CD14-positive monocyte (primary cell): ENCODE results near the gene MRPS6. TPM values are rescaled to one million over a fixed set of nuclear protein-coding genes. Genes with fewer than 3 reads are reported as not detected.
A peak's percentile ranks its signal among the peaks of the same experiment; 100 is the strongest.

Experiments used
- DNase-seq, 3 donors: peaks; one replicate each; pipeline ENCODE4 v3.0.0-alpha.2; 2011 to 2022
- H2AFZ ChIP-seq: 2 replicates; pipeline ENCODE4 v1.6.0; 2012; ENCODE audit warnings: mild to moderate bottlenecking, low read depth, low read length, inconsistent platforms; ENCODE audit not compliant: insufficient read depth, poor library complexity, severe bottlenecking
- H3K27ac ChIP-seq, 2 donors: 1 replicate in 1 of 2; 2 replicates in 1 of 2; pipeline ENCODE4 v1.5.1; 2012 to 2013; ENCODE audit warnings: low read length in 2 of 2, control low read depth in 1 of 2, inconsistent platforms in 1 of 2, low read depth in 1 of 2, mild to moderate bottlenecking in 1 of 2
- H3K27me3 ChIP-seq, 2 donors: one replicate each; pipeline versions ENCODE4 v1.6.0 to v1.6.1; 2011 to 2013; ENCODE audit warnings: low read length in 2 of 2; ENCODE audit not compliant: control insufficient read depth in 2 of 2, insufficient read depth in 2 of 2
- H3K36me3 ChIP-seq, 2 donors: replicated peaks in 1 of 2; 1 replicate in 1 of 2; 2 replicates in 1 of 2; pipeline versions ENCODE4 v1.5.1 to v1.6.1; 2012 to 2013; ENCODE audit warnings: low read length in 2 of 2, control low read depth in 1 of 2, inconsistent platforms in 1 of 2, mild to moderate bottlenecking in 1 of 2; ENCODE audit not compliant: insufficient read depth in 2 of 2, control insufficient read depth in 1 of 2
- H3K4me1 ChIP-seq, 2 donors: 1 replicate in 1 of 2; 2 replicates in 1 of 2; pipeline versions ENCODE4 v1.5.1 to v1.6.1; 2012 to 2013; ENCODE audit warnings: low read length in 2 of 2, control low read depth in 1 of 2, inconsistent platforms in 1 of 2, mild to moderate bottlenecking in 1 of 2, moderate library complexity in 1 of 2; ENCODE audit not compliant: insufficient read depth in 2 of 2, control insufficient read depth in 1 of 2
- H3K4me2 ChIP-seq: replicated peaks from 2 replicates; pipeline ENCODE3; 2012; ENCODE audit warnings: low read length, moderate library complexity, mild to moderate bottlenecking; ENCODE audit not compliant: poor library complexity, severe bottlenecking; ENCODE audit errors: extremely low read depth
- H3K4me3 ChIP-seq, 3 experiments: fragments of 200-600 bp in 1 of 3; sonication (generic) in 1 of 3; replicated peaks in 1 of 3; 1 replicate in 2 of 3; 2 replicates in 1 of 3; pipeline ENCODE4 v1.5.1; 2011 to 2013; ENCODE audit warnings: low read length in 3 of 3, mild to moderate bottlenecking in 3 of 3, control low read depth in 2 of 3, low read depth in 2 of 3, inconsistent platforms in 1 of 3, moderate library complexity in 1 of 3
- H3K79me2 ChIP-seq: 2 replicates; pipeline ENCODE4 v1.6.0; 2012; ENCODE audit warnings: mild to moderate bottlenecking, control low read depth, inconsistent platforms, low read length, moderate library complexity; ENCODE audit not compliant: insufficient read depth
- H3K9ac ChIP-seq: 2 replicates; pipeline ENCODE4 v1.6.0; 2017; ENCODE audit warnings: low read length, mild to moderate bottlenecking; ENCODE audit not compliant: insufficient read depth, poor library complexity, severe bottlenecking
- H3K9me3 ChIP-seq, 2 donors: replicated peaks in 1 of 2; 1 replicate in 1 of 2; 2 replicates in 1 of 2; pipeline versions ENCODE4 v1.5.1 to v1.6.1; 2012 to 2013; ENCODE audit warnings: low read length in 2 of 2, control low read depth in 1 of 2; ENCODE audit not compliant: control insufficient read depth in 1 of 2, insufficient read depth in 1 of 2
- H4K20me1 ChIP-seq: 2 replicates; pipeline ENCODE4 v1.6.0; 2012; ENCODE audit warnings: mild to moderate bottlenecking, low read length, control low read depth, moderate library complexity; ENCODE audit not compliant: insufficient read depth
- H3K27ac Mint-ChIP-seq, 7 donors: one replicate each; pipeline ENCODE4 v1.8.0; 2020; ENCODE audit warnings: mild to moderate bottlenecking in 7 of 7, mixed read lengths in 7 of 7, moderate library complexity in 6 of 7, inconsistent platforms in 2 of 7
- H3K27me3 Mint-ChIP-seq, 3 donors: one replicate each; pipeline ENCODE4 v1.8.0; 2021 to 2022; ENCODE audit warnings: low read depth in 3 of 3, mild to moderate bottlenecking in 3 of 3, mixed read lengths in 3 of 3, moderate library complexity in 3 of 3, inconsistent platforms in 1 of 3
- H3K36me3 Mint-ChIP-seq, 2 donors: one replicate each; pipeline ENCODE4 v1.8.0; 2020; ENCODE audit warnings: mixed read lengths in 2 of 2, inconsistent platforms in 1 of 2, mild to moderate bottlenecking in 1 of 2
- H3K4me1 Mint-ChIP-seq: one replicate; pipeline ENCODE4 v1.8.0; 2020; ENCODE audit warnings: mild to moderate bottlenecking, mixed read lengths
- H3K4me3 Mint-ChIP-seq, 2 donors: one replicate each; pipeline ENCODE4 v1.8.0; 2020; ENCODE audit warnings: mild to moderate bottlenecking in 2 of 2, mixed read lengths in 2 of 2, moderate library complexity in 1 of 2
- H3K9me3 Mint-ChIP-seq, 7 donors: one replicate each; pipeline ENCODE4 v1.8.0; 2020 to 2022; ENCODE audit warnings: mixed read lengths in 7 of 7, mild to moderate bottlenecking in 6 of 7, moderate library complexity in 6 of 7, inconsistent platforms in 2 of 7
- CTCF ChIP-seq: fragments of 200-600 bp; IDR thresholded peaks from one replicate; pipeline ENCODE4 v1.8.0; 2022; ENCODE audit warnings: antibody characterized with exemption, mild to moderate bottlenecking
- WGBS: methylation state at CpG from one replicate; pipeline ENCODE4 v1.1.5; 2013; ENCODE audit warnings: missing lambda C conversion rate; ENCODE audit not compliant: insufficient coverage; 5-methylcytosine and 5-hydroxymethylcytosine counted together
- intact Hi-C, 2 donors: fragments of 100-400 bp; cut with micrococcal nuclease; formaldehyde crosslinking; loops; one replicate each; pipeline versions ENCODE4 v1.15.0 to v1.15.1; 2023
- polyA plus RNA-seq, 3 donors: library from polyadenylated mRNA; depleted of rRNA in 1 of 3; unstranded in 2 of 3; stranded (reverse) in 1 of 3; fragments of 300-500 nt in 2 of 3; fragments of >200 nt in 1 of 3; fragmentation: Illumina TruSeq in 2 of 3; gene quantifications; 1 replicate in 2 of 3; 2 replicates in 1 of 3; pipeline ENCODE4 v1.2.3, GENCODE V29; 2012 to 2021

Gene MRPS6
- polyA plus RNA-seq, 3 donors = 29.8 to 124 (median 101) TPM

DNA sequence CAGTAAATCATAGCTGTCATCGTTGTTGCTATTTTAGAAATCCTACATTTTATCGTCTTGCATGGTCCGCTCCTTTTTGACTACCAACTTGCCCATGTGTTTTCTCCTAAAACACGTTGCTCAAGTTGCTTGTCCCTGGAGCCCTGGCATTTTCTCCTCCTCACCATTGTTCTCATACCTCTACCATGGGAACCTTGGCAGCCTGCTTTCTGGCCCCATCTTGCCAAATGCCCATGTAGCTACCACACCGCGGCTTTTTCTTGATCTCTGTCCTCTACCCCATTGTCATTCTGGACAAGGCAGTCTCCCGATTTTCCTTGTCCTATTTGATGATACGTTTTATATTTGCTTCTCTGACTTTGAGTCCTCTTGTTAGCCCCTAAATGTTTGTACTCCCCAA lies 50.2 kb downstream of the MRPS6 start:
- H3K27me3 Mint-ChIP-seq = no peaks in the 10 kb centered on the region
- no peak overlapping the region for H2AFZ ChIP-seq
- H3K79me2 ChIP-seq = peaks cover 6% of the 10 kb centered on the region
- H3K4me2 ChIP-seq = no peak overlapping the region
- H3K4me3 ChIP-seq = no peak overlapping the region
- DNase-seq = no peak
- H3K36me3 ChIP-seq = peaks cover 20 to 41% of the 10 kb centered on the region in 2 donors
- no peak overlapping the region for H3K4me3 Mint-ChIP-seq
- peaks cover 0 to 3% (median 0%) of the 10 kb centered on the region in 7 donors for H3K9me3 Mint-ChIP-seq
- peaks cover 33 to 37% of the 10 kb centered on the region in 2 donors for H3K36me3 Mint-ChIP-seq
- peaks cover 32% of the 10 kb centered on the region for H4K20me1 ChIP-seq
- 100% methylated on average over 8 of the region's 8 CpGs for WGBS
- peak overlapping the region in 1 of 7 donors; percentile 27 for H3K27ac Mint-ChIP-seq
- intact Hi-C loops = no loop called here
- no peak overlapping the region for H3K27ac ChIP-seq
- H3K9me3 ChIP-seq = no peaks in the 10 kb centered on the region
- no peaks in the 10 kb centered on the region for H3K27me3 ChIP-seq
- H3K9ac ChIP-seq = no peak overlapping the region
- no peaks in the 10 kb centered on the region for H3K4me1 ChIP-seq
- H3K4me1 Mint-ChIP-seq = no peaks in the 10 kb centered on the region
- TF ChIP-seq CTCF = no peak

DNA sequence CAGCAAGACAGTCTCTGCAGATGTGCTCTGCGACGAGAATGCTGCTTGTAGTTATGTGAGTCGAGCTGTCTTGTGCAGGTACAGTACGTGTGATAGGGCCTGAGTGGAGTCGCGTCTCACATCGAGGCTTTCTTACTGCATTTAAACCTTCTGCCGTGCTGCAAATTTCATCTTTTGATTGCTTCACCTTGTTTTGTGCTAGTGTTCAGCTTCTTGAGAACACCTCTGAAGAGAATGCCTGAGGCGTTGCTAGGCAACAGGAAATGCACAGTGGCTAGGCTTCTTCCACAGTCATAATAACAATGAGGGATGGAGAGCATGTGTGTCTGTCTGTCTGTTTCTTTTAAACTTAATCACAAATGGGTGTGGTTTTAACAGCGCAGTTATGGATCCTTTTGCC lies 52.9 kb downstream of the MRPS6 start:
- no peak for DNase-seq
- peaks cover 0 to under 1% of the 10 kb centered on the region in 2 donors for H3K4me1 ChIP-seq
- H3K27ac ChIP-seq = peak overlapping the region in 1 of 2 donors; percentile 9
- no peaks in the 10 kb centered on the region for H3K27me3 ChIP-seq
- H4K20me1 ChIP-seq = peaks cover 41% of the 10 kb centered on the region
- no peak overlapping the region for H3K9ac ChIP-seq
- H3K4me2 ChIP-seq = no peak overlapping the region
- H3K79me2 ChIP-seq = peaks cover 9% of the 10 kb centered on the region
- WGBS = 99% methylated on average over 8 of the region's 10 CpGs
- H3K9me3 ChIP-seq = no peaks in the 10 kb centered on the region
- no peak for TF ChIP-seq CTCF
- intact Hi-C loops = no loop called here
- Mint-ChIP-seq H3K4me1 (peaks cover 20% of the 10 kb centered on the region), H3K36me3 (peaks cover 40 to 48% of the 10 kb centered on the region in 2 donors), H3K27ac (no peak overlapping the region), H3K4me3 (no peak overlapping the region), H3K27me3 (peaks cover 0 to 1% (median 0%) of the 10 kb centered on the region in 3 donors), H3K9me3 (peaks cover 0 to 3% (median 0%) of the 10 kb centered on the region in 7 donors)
- H3K4me3 ChIP-seq = no peak overlapping the region
- H3K36me3 ChIP-seq = peaks cover 20 to 52% of the 10 kb centered on the region in 2 donors
- no peak overlapping the region for H2AFZ ChIP-seq
